GM18868 (cell line): ENCODE data around the gene GRAPL.
"Not testable (repeated sequence)": the region's sequence is repeated elsewhere in the genome, so short reads cannot be mapped to it uniquely, and the experiment has no call there.

Experiments
- ATAC-seq: cut with Tn5 transposase; IDR thresholded peaks from one replicate; pipeline ENCODE4 v1.9.1; 2021; ENCODE audit warnings: mild to moderate bottlenecking, moderate library complexity; ENCODE audit not compliant: unreplicated experiment

Gene GRAPL

DNA sequence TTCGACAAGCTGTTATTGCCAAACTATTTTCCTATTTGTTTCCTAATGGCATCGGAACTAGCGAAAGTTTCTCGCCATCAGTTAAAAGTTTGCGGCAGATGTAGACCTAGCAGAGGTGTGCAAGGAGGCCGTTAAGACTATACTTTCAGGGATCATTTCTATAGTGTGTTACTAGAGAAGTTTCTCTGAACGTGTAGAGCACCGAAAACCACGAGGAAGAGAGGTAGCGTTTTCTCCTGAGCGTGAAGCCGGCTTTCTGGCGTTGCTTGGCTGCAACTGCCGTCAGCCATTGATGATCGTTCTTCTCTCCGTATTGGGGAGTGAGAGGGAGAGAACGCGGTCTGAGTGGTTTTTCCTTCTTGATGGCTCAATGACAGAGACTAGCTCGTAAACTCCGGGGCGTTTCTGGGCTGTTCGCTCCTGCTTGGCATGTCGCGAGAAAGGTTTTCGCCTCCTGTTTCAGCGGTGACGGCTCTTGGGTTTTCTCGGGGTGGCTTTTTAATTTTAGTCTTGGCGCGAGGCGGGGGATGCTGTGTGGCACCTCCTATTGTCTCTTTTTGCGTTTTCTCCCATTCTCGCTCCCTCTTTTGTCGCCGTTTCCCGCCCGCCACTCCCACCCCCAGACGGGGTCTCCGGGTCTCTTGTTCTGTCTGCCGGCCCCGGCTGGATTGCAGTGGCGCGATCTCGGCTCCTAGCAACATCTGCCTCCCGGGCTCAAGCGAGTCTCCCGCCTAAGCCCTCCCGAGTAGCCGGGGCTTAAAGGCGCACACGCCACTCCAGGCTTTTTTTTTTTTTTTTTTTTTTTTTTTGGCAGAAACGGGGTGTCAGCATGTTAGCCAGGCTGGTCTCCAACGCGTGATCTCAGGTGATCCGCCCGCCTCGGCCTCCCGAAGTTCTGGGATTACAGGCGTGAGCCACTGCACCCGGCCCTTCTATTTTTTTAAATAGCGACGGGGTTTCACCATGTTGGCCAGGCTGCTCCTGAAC, 60.8 kb downstream of the GRAPL start:
- not testable (repeated sequence) for ATAC-seq

DNA sequence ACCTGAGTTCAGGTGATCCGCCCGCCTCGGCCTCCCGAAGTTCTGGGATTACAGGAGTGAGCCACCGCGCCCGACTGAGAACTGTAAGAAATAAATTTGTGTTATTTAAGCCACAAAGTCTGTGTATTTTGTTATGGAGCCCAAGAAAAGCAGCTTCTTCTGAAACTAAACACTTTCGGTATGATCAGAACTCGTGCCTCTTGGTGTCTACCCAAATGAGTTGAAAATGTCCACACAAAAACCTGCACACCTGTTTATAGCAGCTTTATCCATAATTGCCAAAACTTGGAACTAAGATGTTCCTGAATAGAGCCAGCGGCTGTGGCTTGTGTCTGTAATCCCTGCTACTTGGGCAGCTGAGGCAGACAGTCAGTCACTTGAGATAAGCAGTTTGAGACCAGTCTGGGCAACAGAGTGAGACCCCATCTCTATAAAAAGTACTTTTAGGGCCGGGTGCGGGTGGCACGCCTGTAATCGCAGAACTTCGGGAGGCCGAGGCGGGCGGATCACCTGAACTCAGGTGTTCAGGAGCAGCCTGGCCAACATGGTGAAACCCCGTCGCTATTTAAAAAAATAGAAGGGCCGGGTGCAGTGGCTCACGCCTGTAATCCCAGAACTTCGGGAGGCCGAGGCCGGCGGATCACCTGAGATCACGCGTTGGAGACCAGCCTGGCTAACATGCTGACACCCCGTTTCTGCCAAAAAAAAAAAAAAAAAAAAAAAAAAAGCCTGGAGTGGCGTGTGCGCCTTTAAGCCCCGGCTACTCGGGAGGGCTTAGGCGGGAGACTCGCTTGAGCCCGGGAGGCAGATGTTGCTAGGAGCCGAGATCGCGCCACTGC, 61.7 kb downstream of the GRAPL start:
- not testable (repeated sequence) for ATAC-seq

DNA sequence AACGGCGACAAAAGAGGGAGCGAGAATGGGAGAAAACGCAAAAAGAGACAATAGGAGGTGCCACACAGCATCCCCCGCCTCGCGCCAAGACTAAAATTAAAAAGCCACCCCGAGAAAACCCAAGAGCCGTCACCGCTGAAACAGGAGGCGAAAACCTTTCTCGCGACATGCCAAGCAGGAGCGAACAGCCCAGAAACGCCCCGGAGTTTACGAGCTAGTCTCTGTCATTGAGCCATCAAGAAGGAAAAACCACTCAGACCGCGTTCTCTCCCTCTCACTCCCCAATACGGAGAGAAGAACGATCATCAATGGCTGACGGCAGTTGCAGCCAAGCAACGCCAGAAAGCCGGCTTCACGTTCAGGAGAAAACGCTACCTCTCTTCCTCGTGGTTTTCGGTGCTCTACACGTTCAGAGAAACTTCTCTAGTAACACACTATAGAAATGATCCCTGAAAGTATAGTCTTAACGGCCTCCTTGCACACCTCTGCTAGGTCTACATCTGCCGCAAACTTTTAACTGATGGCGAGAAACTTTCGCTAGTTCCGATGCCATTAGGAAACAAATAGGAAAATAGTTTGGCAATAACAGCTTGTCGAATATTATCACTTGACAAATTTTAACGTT, 62.5 kb downstream of the GRAPL start:
- not testable (repeated sequence) for ATAC-seq

DNA sequence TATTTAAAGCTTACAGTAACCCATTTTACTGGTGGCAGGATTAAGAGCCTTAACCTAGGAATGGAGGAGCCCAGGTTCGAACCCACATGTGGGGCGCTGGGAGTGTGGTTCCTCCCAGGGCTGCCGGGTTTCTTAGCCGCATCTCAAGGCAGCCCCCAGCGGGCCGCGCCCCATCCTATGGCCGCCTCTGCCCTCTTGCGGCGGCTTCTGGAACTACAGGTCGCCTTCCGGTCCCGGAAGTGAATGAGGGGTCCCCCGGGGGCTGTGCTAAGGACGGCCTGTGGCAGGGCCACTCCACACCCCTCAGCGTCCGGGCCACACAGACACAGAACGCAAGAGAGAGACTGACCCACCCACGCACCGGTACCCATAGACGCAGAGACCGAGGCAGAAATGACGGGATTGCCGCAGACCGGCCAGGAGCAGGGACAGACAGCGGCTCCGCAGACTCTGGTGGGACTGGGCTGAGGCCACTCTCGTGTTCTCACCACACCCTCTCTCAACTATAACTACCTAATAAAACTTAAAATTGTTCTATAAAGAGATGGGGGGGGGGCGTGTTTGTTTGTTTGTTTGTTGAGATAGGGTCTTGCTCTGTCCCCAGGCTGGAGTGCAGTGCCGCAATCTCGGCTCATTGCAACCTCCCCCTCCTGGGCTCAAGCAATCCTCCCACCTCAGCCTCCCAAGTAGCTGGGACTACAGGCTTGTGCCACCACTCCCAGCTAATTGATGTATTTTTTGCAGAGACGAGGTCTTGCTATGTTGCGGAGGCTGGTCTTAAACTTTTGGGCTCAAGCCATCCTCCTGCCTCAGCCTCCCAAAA, 69.2 kb downstream of the GRAPL start:
- ATAC-seq: peak; percentile 86

DNA sequence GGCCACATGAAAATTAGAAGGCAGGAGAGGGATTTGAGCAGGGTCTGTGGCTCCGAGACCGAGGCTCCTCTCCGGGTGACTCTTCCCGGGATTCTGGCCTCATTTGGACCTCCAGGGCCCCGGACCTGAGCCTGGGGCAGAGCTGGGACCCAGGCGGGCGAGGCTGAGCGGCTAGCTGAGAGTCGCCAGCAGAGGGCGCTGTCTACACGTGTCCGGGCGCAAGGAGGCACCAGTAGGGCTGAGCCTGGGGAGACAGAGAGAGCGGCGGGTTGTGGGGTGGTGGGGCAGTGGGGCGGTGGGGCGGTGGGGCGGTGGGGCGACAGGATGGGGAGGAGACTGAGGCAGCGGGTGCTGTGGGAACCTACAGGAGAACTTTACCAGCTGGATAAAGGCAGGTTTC, 75.1 kb downstream of the GRAPL start:
- peak; percentile 70 for ATAC-seq

DNA sequence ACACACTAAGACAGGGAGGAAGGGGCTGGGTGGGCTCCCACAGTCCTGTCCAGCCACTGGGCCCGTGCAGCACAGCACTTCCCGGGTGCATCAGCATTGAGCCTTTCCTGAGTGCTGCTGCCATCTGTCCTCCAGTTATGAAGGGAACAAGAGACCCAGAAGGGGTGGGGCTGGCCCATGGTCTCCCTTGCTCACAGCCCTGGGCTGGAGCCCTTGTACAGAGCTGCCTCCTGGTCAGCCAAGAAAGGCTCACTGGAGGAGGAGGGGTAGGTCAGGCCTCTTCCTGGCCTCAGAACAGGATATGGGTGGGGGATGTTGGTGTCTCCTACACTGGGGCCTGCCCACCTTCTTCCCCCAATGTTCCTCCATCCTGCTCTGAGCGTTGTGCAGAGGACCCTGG, 76.0 kb downstream of the GRAPL start:
- not testable (repeated sequence) for ATAC-seq
